K562 (cell line): ENCODE measurements around the gene SMARCA4. TPM values are rescaled to one million over a fixed set of nuclear protein-coding genes. Genes with fewer than 3 reads are reported as not detected.

Source experiments
- polyA plus RNA-seq, 8 experiments: library from polyadenylated mRNA; depleted of rRNA in 4 of 8; stranded (reverse) in 5 of 8; unstranded in 3 of 8; fragments of >200 nt; fragmentation: Nextera tagmentation in 2 of 8; fragmentation: Illumina TruSeq in 1 of 8; extraction: Ambion mirVana in 2 of 8; extraction: Trizol in 1 of 8; gene quantifications; 2 replicates each; pipeline versions ENCODE4 v1.2.1 to v1.2.3, GENCODE V29; 2011 to 2014; ENCODE audit warnings: inconsistent platforms in 1 of 8, missing spikeins in 1 of 8
- total RNA-seq, 7 experiments: library from RNA; depleted of rRNA in 6 of 7; stranded (reverse); fragments of >200 nt in 6 of 7; fragmentation: Illumina TruSeq in 2 of 7; extraction: Trizol in 2 of 7; gene quantifications; 2 replicates each; pipeline versions ENCODE4 v1.2.1 to v1.2.3, GENCODE V29; 2011 to 2021; ENCODE audit warnings: low replicate concordance in 1 of 7
- TF ChIP-seq, protein P1 (sequence below), 2 experiments: fragments of 450-650 bp; IDR thresholded peaks; 2 replicates each; pipeline ENCODE4 v1.6.1; 2016; ENCODE audit warnings: mild to moderate bottlenecking in 2 of 2, borderline replicate concordance in 1 of 2, low read depth in 1 of 2, moderate library complexity in 1 of 2

The SMARCA4 gene
- total and polyA plus RNA-seq, 9 of the 15 experiments (the other 6 are each of a cell fraction or from before 2014, with no cell fraction given) = 19.3 to 207 (median 52.1) TPM

DNA sequence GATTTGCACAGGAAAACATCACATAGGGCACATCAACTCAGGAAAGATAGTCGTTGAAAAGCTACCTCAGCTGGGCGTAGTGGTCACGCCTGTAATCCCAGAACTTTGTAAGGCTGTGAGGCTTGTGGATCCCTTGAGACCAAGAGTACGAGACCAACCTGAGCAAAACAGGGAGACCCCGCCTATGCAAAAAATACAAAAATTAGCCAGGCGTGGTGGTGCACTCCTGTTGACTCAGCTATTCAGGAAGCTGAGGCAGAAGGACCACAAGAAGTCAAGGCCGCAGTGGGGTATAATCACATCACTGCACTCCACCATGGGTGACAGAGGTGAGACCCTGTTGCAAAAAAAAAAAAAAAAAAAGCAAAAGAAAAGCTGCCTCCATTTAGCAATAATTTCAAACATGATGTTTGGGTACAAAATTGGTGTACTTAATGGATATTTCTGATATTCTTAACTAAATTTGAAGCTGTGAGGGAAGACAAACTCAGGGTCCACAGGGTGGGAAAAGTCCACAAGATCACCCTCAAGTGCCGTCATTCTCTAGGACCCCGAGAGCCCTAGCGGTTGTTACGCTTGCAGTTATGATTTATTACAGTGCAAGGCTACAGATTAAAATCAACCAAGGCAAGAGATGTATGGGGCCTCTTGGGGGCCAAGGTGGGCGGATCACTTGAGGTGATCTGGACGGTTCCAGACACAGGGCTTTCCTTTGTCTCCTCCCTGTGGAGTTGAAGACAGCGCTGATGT lies 86.0 kb downstream of the SMARCA4 start (continued):
- TF ChIP-seq, protein P1, sequence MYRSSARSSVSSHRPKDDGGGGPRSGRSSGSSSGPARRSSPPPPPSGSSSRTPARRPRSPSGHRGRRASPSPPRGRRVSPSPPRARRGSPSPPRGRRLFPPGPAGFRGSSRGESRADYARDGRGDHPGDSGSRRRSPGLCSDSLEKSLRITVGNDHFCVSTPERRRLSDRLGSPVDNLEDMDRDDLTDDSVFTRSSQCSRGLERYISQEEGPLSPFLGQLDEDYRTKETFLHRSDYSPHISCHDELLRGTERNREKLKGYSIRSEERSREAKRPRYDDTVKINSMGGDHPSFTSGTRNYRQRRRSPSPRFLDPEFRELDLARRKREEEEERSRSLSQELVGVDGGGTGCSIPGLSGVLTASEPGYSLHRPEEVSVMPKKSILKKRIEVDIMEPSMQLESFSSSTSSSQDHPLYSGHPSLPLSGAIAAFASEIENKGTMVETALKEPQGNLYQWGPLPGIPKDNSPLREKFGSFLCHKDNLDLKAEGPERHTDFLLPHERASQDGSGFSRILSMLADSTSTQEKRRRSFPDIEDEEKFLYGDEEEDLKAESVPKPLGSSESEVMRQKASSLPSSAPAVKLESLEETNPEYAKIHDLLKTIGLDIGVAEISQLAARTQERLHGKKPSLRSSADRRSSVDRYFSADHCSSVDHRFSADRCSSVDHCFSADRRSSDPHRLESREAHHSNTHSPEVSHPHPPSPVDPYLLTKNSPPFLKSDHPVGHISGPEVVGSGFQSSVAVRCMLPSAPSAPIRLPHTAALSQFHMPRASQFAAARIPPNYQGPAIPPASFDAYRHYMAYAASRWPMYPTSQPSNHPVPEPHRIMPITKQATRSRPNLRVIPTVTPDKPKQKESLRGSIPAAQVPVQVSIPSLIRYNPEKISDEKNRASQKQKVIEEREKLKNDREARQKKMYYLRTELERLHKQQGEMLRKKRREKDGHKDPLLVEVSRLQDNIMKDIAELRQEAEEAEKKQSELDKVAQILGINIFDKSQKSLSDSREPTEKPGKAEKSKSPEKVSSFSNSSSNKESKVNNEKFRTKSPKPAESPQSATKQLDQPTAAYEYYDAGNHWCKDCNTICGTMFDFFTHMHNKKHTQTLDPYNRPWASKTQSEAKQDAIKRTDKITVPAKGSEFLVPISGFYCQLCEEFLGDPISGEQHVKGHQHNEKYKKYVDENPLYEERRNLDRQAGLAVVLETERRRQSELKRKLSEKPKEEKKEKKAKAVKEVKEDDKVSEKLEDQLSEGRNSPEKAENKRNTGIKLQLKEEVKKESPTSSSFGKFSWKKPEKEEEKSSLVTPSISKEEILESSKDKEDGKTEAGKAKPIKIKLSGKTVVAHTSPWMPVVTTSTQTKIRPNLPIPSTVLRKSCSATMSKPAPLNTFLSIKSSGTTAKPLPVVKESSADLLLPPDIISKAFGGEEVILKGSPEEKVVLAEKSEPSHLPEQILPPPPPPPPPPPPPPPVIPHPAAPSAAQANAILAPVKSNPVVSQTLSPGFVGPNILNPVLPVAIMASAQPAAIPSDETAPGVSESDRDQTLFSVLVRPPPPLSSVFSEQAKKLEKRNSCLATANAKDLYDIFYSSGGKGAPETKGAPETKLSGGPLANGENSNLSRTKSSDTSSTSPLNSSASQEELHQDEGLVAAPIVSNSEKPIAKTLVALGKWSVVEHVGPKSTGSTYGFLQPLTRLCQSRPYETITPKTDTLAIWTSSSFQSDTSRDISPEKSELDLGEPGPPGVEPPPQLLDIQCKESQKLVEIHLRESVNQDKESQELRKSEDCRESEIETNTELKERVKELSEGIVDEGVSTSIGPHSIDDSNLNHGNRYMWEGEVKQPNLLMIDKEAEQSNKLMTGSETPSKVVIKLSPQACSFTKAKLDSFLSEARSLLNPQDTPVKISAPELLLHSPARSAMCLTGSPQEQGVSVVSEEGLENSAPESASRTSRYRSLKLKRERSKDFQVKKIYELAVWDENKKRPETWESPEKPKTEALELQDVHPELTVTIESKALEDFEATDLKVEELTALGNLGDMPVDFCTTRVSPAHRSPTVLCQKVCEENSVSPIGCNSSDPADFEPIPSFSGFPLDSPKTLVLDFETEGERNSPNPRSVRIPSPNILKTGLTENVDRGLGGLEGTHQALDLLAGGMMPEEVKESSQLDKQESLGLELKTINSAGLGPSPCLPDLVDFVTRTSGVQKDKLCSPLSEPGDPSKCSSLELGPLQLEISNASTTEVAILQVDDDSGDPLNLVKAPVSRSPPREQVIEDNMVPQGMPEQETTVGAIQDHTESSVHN (IDR thresholded peaks at IDR 0.05; ENCODE audit: borderline replicate concordance in 1 of 2, low read depth in 1 of 2) = no peak
- TF ChIP-seq, all 486 proteins: peak for 0
